MG63 (cell line): Measurements from ENCODE around the gene FHIT. TPM values are rescaled to one million over a fixed set of nuclear protein-coding genes. Genes with fewer than 3 reads are reported as not detected.

Source experiments
- DNase-seq: peaks from one replicate; pipeline ENCODE4 v3.0.0-alpha.2; 2020
- H3K27me3 ChIP-seq: fragments of 250-450 bp; sonication (Bioruptor Pico); 2 replicates; pipeline ENCODE4 v1.5.1; 2020; ENCODE audit warnings: mild to moderate bottlenecking, moderate library complexity
- H3K36me3 ChIP-seq: fragments of 250-450 bp; sonication (Bioruptor Pico); 2 replicates; pipeline ENCODE4 v1.5.1; 2020; ENCODE audit warnings: mild to moderate bottlenecking, moderate library complexity
- H3K4me3 ChIP-seq: fragments of 250-450 bp; sonication (Bioruptor Pico); 2 replicates; pipeline ENCODE4 v1.5.1; 2020; ENCODE audit warnings: mild to moderate bottlenecking, moderate library complexity
- H3K9me3 ChIP-seq: fragments of 250-450 bp; sonication (Bioruptor Pico); 2 replicates; pipeline ENCODE4 v1.5.1; 2020; ENCODE audit warnings: mild to moderate bottlenecking, moderate library complexity
- total RNA-seq: library from RNA; depleted of rRNA; stranded (reverse); fragments of >200 nt; shearing (Covaris generic); gene quantifications from 2 replicates; pipeline ENCODE4 v1.2.3, GENCODE V29; 2014; ENCODE audit warnings: low replicate concordance

FHIT gene
- total RNA-seq, 1 experiment from 2014 or later: 1.7 TPM

DNA sequence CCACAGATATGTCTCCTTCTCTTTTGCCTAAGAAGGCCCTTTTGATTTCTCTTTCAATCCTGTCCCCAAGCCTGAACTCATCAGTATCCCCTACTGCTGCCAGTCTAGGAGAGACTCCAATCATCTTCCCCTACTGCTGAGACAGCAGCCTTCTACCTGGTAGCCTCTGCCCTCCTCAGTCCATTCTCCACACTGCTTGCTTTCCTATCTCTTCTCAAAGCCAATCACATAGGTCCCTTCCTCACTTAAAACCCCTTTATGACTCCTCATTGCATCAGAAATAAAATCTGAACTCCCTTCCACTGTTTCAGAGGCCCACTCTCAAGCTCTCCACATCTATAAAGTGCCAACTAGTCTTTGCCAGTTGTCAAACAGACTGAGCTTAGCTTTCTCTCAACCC lies 1119.6 kb downstream of the FHIT start:
- Histone ChIP-seq H3K4me3 (no peak overlapping the region), H3K27me3 (no peaks in the 10 kb centered on the region), H3K9me3 (no peaks in the 10 kb centered on the region), H3K36me3 (no peaks in the 10 kb centered on the region)
- DNase-seq: no peak

DNA sequence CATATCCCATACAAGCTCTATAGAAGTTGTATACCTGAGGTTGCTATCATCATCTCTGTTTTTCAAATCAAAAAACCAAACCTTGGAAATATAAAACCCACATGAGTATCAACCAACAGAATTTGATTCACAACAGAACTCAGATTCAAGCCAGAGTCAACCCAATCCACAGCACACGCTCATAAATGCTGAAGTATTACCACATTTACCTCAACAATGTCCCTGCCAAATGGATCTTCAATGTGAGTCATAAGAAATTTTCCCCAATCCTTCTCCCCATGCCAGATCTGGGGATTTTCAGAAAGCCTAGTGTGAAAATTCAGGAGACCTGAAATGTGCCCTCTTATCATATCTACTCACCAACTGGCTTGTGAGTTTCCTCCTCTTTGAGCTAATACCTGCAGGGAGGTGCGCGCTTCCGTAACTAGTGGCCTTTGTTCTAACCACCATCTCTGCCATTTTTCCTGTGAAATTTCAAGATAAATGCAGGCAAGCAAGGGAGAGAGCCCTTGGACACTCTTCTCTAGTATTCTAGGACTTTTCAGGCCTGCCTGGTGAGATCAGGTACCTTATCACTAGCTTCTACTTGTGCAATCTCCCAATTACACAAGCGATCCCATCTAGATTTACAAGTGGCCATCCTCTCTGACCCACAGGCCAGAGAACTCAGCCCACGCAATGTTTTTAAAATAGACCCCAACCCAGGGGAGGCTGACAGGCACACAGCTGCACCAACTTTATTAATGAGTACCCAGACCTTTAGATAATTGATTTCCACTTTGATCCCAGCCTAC lies 1124.5 kb downstream of the FHIT start:
- Histone ChIP-seq H3K36me3 (no peaks in the 10 kb centered on the region), H3K27me3 (no peaks in the 10 kb centered on the region), H3K4me3 (no peak overlapping the region), H3K9me3 (no peaks in the 10 kb centered on the region)
- DNase-seq: no peak

DNA sequence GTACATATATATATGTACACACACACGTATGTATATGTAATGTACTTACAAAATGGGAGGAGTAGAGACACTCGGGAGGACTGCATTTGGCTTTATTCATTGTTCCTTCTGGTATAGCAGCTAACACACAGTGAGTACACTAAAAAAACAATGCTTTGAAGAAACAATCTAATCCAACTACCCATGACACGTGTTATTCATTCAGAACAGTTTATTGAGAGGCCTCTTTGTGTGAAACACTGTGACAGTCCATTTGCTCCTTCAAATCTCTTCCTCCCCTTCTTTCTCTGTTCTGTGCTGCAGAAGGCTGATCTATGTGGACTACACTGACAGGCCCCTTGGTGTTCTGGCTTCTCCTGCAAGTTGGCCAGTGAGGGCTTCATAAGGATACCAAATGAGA lies 1125.6 kb downstream of the FHIT start:
- H3K36me3 ChIP-seq: no peaks in the 10 kb centered on the region
- no peak for DNase-seq
- H3K4me3 ChIP-seq: no peak overlapping the region
- no peaks in the 10 kb centered on the region for H3K27me3 ChIP-seq
- no peaks in the 10 kb centered on the region for H3K9me3 ChIP-seq

DNA sequence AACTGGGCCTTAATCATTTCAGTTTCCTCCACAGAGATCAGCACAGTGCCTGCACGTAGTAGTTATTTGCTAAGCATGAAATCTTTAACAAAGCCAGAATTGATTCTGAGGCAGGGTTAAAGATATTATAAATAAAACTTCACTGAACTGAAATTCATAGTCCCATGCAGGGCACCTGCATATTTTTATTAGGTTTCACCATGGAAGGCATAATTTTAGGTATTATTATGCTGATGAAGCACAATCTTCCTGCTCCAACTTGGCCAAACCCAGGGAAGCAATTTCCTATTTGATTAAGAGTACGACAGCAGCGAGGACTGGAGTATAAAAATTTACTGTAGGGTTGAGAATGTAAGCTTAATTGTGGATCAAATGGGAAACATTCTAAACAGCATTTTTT lies 1131.0 kb downstream of the FHIT start:
- no peak for DNase-seq
- Histone ChIP-seq H3K36me3 (no peaks in the 10 kb centered on the region), H3K9me3 (no peaks in the 10 kb centered on the region), H3K27me3 (no peaks in the 10 kb centered on the region), H3K4me3 (no peak overlapping the region)

DNA sequence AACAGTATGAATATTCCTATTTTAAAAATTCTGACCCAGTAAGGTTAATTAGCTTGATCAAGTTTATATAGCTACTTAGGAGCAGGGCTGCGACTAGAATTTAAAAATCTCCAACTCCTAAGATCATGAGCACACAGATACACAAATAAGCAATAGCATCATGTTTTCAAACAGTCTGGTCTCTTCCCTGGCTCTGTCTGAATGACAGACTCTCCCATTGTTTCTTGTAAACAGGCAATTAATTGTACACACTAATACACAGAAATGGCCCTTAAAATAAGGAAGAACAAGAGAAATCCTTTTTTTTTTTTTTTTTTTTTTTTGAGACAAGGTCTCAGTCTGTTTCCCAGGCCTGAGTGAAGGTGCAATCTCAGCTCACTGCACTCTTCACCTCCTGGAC lies 1137.1 kb downstream of the FHIT start:
- no peaks in the 10 kb centered on the region for H3K9me3 ChIP-seq

DNA sequence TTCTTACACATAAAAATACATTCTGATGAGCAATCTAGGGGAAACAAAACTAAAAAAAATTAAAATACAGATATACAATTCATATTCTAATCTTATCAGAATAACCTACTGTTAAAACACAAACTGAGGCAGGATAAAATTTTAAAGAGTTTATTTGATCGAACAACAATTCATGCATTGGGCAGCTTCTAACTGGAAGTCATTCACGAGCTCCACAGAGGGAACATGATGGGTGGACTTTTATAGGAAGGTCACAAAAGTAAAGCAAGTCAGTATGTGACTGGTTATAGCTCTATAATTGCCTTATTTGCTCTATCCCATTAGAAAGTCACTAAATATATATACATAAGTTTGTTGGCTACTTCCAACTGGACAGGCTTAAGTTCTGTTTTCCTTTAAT lies 1144.0 kb downstream of the FHIT start:
- H3K9me3 ChIP-seq: no peaks in the 10 kb centered on the region
- no peak overlapping the region for H3K4me3 ChIP-seq
- H3K27me3 ChIP-seq: no peaks in the 10 kb centered on the region
- no peaks in the 10 kb centered on the region for H3K36me3 ChIP-seq
- no peak for DNase-seq

More for the DNA sequence above, 1137.1 kb downstream of the FHIT start:
- Histone ChIP-seq H3K36me3 (no peaks in the 10 kb centered on the region), H3K4me3 (no peak overlapping the region), H3K27me3 (no peaks in the 10 kb centered on the region)
- no peak for DNase-seq

DNA sequence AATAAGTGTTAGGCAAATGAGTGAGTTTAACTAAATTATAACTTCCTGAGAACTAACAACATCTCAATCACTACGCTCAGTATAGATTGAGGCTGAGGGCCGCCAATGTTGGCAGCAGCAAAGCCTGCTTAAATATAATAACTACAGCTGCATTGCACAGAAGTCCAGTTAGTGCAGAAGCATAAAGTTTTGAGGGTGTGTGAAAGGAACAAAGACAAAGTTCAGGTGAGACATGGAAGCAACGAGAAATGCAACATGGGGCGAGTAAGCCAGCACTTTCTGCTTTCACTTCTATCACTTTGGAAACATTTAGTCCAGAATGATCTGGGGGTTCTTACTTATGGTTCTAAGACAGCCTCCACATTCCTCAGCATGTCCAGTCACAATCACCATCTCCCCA lies 1149.1 kb downstream of the FHIT start:
- no peak for DNase-seq
- Histone ChIP-seq H3K4me3 (no peak overlapping the region), H3K36me3 (no peaks in the 10 kb centered on the region), H3K27me3 (no peaks in the 10 kb centered on the region), H3K9me3 (no peaks in the 10 kb centered on the region)

DNA sequence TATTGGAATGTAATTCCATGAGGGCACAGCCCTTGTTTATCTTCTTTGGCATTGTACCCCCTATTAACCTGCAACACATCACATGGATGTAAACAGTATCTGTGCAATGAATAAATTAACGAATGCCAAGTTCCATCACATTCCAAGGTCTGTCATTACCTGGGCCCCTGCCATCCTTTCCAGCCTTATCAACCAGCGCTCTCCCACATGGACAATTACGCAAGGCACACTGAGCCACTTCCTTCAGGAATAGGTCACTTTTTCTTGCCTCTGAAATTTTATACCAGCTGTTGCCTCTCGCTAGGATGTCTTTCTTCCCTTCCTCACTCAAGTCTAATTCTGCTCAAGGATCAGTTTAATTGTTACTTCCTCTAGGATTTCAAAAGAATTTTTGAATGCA lies 1149.6 kb downstream of the FHIT start:
- Histone ChIP-seq H3K27me3 (no peaks in the 10 kb centered on the region), H3K36me3 (no peaks in the 10 kb centered on the region), H3K9me3 (no peaks in the 10 kb centered on the region), H3K4me3 (no peak overlapping the region)
- DNase-seq: no peak

DNA sequence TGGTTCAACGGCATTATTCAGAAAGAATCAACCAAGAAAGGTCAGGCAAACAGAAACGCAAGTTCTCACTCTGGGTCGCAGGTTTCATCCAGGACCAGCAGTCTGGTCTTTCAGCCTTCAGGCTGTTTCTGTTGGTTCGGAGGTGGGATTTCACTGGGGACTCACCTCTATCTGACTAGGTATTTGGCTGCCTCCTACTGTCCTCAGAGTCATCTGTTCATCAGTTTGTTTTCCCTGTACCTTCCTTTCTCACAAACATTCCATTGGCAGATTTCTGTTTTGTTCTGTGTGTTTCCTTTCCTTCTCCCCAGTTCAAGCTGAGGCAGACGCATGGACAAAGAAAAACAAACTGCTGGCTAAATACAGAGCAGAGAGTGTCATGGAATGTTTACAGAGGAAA lies 1154.8 kb downstream of the FHIT start:
- DNase-seq: no peak
- Histone ChIP-seq H3K9me3 (no peaks in the 10 kb centered on the region), H3K4me3 (no peak overlapping the region), H3K27me3 (no peaks in the 10 kb centered on the region), H3K36me3 (no peaks in the 10 kb centered on the region)

DNA sequence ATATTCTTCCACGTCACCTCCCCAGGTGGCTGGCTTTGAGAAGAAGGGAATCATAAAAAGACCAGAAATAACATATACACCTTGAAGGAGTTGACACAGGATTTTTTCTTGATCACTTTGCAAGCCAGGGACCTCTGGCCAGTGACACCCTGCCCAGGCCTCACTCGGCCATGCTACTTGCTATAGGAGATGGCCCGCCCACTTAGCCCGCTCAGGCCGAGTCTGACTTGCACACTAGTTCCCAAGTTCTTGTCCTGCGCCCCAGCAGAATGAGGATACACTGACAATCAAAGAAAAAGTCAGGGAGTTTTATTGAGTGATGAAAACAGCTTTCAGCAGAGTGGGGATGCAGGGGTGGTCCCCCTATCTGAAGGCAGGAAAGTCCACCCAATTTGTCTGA lies 1155.3 kb downstream of the FHIT start:
- no peaks in the 10 kb centered on the region for H3K27me3 ChIP-seq
- H3K4me3 ChIP-seq: no peak overlapping the region
- no peaks in the 10 kb centered on the region for H3K36me3 ChIP-seq
- no peaks in the 10 kb centered on the region for H3K9me3 ChIP-seq
- DNase-seq: no peak

DNA sequence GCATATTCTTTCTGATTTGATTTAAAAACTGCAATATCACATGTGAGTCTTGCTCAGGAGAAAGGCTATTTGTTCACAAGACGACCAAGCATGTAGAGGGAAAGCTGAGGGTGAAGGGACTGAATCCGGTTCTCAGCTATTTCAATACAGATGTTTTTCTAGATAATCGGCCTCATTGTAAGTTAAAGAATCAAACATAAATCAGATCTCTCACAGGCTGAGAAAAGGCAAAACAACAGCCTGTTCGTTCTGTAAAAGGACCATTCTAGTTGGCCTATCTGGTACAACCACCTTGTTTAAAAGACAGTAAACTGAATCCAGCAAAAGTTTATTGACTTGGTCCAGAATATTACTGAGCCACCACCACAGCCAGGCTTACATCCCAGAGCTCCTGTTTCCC lies 1155.7 kb downstream of the FHIT start:
- H3K27me3 ChIP-seq: no peaks in the 10 kb centered on the region
- no peaks in the 10 kb centered on the region for H3K36me3 ChIP-seq
- H3K9me3 ChIP-seq: no peaks in the 10 kb centered on the region
- no peak for DNase-seq
- H3K4me3 ChIP-seq: no peak overlapping the region

DNA sequence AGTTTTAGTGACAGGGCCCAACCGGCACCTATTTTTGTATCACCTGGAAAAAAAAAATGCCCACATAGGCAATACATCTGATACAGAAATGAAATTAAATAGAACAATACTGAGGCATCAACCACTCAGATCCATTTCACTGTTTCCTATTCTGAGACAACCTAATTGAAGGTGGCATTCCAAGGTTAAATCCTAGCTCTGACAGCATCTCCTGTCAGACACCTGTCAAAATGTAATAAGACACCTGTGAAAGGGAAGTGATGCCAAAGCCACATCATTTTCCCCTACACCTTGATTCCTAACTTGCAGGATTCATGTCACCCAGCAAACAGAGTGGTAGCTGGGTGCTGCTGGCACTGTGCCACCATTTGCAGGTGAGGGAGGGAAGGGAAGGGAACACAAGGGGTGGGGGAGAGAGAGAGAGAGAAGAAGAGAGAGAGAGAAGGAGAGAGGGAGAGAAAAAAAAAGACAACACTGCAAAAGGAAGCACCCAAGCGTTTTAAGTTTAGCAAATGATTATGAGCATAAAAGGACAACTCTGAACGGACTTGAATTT lies 1156.8 kb downstream of the FHIT start:
- Histone ChIP-seq H3K27me3 (no peaks in the 10 kb centered on the region), H3K9me3 (no peaks in the 10 kb centered on the region), H3K36me3 (no peaks in the 10 kb centered on the region), H3K4me3 (no peak overlapping the region)
- no peak for DNase-seq

DNA sequence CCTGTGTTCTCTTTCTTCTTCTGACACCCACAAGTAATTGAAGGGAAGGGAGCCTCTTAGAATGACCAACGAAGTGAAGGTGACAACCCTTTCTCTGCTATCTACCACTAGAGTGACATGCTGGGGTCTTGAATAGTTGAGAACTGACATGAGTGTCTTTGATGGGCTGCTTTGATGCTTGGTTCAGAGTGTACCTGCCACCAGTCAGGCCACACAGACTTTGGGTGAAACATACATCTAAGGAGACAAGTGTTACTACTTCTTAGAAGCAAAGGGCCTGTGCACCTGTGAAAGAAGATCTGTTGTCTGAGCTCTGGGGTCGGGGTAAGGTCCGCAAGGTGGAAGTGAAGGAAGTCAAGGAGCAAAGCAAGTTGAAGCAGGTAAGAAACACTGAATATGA lies 1160.7 kb downstream of the FHIT start:
- H3K4me3 ChIP-seq: no peak overlapping the region

DNA sequence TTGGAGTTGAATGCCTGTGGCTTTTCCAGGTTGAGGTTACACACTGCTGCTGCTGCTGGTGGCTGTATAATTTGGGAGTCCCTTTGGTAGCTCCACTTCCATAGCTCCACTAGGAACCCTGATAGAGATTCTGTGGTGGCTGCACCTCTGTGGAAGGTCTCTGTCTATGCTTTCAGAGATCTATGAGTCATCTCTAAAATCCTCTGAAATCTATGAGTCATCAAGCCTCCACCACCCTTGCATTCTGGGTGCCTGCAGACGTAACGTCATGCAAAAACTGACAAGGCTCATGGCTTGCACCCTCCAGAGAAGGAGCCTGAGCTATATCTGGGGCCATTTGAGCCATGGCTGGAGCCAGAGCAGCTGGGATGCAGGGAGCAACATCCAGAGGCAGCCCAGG lies 1164.4 kb downstream of the FHIT start:
- peak; percentile 0 for DNase-seq
- no peak overlapping the region for H3K4me3 ChIP-seq
- H3K9me3 ChIP-seq: no peaks in the 10 kb centered on the region
- H3K36me3 ChIP-seq: no peaks in the 10 kb centered on the region
- no peaks in the 10 kb centered on the region for H3K27me3 ChIP-seq

More for the DNA sequence above, 1160.7 kb downstream of the FHIT start:
- H3K9me3 ChIP-seq: no peaks in the 10 kb centered on the region
- DNase-seq: no peak
- H3K36me3 ChIP-seq: no peaks in the 10 kb centered on the region
- no peaks in the 10 kb centered on the region for H3K27me3 ChIP-seq

DNA sequence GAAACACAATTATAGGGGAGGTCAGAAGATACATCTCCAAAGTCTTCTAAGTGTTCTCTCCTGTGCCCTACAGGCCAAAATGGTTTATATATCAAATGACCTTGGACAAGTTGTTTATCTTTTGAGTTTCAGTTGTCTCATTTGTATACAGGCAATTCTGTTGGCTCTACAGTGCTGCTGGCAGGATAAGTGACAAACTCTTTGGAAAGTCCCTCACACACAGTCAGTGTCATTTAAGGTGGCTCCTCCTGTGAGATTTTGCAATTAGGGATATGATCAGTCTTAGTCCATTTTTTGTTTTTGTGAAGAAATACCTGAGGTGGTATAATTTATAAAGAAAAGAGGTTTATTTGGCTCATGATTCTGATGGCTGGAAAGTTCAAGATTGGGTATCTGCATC lies 1165.6 kb downstream of the FHIT start:
- Histone ChIP-seq H3K36me3 (no peaks in the 10 kb centered on the region), H3K27me3 (no peaks in the 10 kb centered on the region), H3K9me3 (no peaks in the 10 kb centered on the region), H3K4me3 (no peak overlapping the region)
- no peak for DNase-seq

DNA sequence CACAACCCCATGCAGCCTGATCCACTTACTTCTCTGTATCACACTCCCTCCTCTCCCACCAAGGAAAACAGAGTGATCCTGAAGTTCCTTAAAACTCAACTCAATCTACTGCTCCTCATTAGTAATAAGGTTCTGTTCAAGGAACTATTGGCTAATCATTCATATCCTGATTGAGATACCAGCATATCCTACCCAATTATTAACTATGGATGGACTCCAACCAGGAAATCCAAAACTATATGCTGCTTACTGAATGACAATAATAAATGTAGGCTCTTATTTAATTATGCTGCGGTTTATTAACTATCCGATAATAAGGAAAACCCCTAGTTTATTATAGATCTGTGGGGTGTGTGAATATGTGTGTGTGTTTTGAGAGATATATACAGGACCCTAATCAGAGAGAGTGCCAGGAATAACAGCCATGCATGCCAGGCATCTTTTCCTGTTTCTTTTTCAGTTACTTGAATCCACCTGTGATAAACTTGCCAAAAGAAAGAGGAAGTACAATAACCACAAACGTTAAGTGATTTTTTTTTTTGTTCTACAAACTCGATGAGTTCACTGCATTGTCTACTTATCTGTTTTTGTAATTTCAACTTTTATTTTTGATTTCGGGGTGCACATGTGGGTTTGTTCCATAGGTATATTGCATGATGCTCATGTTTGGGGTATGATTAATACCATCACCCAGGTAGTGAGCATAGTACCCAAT lies 1169.7 kb downstream of the FHIT start:
- H3K4me3 ChIP-seq: no peak overlapping the region
- no peaks in the 10 kb centered on the region for H3K36me3 ChIP-seq
- no peaks in the 10 kb centered on the region for H3K9me3 ChIP-seq
- H3K27me3 ChIP-seq: no peaks in the 10 kb centered on the region
- no peak for DNase-seq

DNA sequence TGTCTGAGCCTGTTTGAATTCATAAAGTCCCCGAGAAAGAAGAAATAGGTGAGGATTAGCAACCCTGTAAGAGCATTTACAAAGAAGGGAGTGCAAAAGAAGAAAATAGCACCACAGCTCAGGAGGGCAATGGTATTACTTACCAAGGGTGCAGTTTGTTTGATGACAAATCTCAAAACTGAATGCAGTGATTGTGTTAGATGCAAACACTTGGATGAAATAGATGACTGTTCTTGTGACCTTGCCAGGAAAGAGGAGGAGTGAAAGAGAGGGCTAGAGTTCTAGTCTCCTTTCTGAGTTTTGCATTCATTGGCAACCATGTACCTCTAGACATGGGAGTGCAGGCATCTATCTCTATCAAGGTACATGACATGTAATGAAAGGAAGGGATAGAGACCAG lies 1170.6 kb downstream of the FHIT start:
- H3K27me3 ChIP-seq: no peaks in the 10 kb centered on the region
- H3K36me3 ChIP-seq: no peaks in the 10 kb centered on the region
- DNase-seq: no peak
- H3K9me3 ChIP-seq: no peaks in the 10 kb centered on the region
- no peak overlapping the region for H3K4me3 ChIP-seq

DNA sequence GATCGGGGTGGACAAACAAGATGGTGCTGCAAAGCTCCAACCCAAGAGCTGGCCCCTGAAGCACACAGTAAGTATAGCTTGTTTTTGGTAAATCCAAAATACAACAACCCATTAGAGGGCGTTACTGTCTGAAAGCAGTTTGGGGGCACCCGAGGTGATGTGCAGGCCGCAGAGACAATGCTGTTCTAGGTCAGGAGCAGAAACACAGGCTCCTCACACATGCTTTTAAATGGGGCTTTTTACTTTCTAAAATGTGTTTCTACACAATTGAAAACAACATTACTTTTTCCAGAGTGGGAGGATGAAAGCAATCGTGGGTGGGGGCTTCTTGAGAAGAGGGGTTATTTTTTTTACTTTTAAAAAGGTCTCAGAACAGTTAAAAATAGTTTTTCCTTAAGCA lies 1172.2 kb downstream of the FHIT start:
- H3K4me3 ChIP-seq: no peak overlapping the region
- H3K27me3 ChIP-seq: no peaks in the 10 kb centered on the region
- no peaks in the 10 kb centered on the region for H3K36me3 ChIP-seq
- no peaks in the 10 kb centered on the region for H3K9me3 ChIP-seq
- DNase-seq: no peak
